Stimulated activated CD4-positive, alpha-beta T cell treated with anti-CD3 and anti-CD28 coated beads, Interleukin-15, amount 100 ng/mL, for 48 hours (primary cell): Measurements from ENCODE around the gene ZNF446.
"Not testable (repeated sequence)": the region's sequence is repeated elsewhere in the genome, so short reads cannot be mapped to it uniquely, and the experiment has no call there.

Source experiments
- DNase-seq, 2 donors: peaks; one replicate each; pipeline ENCODE4 v3.0.0-alpha.2; 2020; ENCODE audit warnings: low read depth in 2 of 2

Gene ZNF446

DNA sequence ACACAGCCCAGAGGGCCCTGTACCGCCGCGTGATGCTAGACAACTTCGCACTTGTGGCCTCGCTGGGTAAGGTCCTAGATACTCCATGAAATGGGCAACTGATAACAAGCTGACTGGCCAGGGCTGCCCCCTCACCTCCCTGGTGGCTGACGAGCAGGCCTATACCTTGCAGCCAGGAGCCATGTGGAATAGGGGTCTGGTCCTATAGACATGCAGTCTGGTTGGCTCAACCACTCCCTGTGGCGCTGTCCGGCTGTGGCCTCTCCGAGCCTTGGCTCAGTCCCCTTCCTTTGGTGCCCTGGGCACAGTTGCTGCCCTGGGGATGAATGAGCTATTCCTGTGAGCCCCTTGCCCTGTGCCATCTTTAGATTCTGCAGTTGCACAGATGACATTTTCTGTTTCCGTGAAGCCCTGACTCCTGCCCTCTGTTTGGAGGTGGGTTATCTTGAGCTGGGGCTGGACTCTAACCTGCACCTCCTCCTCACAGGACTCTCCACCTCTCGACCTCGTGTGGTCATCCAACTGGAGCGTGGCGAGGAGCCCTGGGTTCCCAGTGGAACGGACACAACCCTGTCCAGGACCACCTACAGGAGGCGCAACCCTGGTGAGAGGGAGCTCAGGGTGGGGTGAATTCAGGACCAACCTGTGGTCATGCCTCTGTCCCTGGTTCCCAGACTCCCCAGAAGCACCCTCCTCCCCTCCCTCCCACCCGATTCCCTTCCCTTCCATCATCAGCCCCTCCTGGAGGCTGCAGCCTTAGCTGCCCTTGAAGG, 6.7 kb upstream of the ZNF446 start:
- no peak for DNase-seq

DNA sequence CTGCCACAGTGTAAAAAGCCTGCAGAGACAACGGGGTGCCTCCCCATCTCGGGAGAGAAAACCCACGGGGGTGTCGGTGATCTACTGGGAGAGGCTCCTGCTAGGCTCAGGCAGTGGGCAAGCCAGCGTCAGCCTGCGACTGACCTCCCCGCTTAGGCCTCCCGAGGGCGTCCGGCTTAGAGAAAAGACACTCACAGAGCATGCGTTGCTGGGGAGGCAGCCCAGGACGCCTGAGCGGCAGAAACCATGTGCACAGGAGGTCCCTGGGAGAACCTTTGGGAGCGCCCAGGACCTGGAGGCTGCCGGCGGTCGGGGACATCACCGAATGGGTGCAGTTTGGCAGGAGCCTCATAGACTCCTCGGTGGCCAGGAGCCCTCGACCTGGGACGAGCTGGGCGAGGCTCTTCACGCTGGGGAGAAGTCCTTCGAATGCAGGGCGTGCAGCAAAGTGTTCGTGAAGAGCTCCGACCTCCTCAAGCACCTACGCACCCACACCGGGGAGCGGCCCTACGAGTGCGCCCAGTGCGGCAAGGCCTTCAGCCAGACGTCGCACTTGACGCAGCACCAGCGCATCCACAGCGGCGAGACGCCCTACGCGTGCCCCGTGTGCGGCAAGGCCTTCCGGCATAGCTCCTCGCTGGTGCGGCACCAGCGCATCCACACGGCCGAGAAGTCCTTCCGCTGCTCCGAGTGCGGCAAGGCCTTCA, 5.2 kb upstream of the ZNF446 start:
- DNase-seq = not testable (repeated sequence)

DNA sequence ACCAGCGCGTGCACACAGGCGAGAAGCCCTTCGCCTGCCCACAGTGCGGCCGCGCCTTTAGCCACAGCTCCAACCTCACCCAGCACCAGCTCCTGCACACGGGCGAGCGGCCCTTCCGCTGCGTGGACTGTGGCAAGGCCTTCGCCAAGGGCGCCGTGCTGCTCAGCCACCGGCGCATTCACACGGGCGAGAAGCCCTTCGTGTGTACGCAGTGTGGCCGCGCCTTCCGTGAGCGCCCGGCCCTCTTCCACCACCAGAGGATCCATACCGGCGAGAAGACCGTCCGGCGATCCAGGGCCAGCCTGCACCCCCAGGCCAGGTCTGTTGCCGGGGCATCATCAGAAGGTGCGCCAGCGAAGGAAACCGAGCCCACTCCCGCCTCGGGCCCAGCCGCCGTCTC, 4.4 kb upstream of the ZNF446 start:
- no peak for DNase-seq

DNA sequence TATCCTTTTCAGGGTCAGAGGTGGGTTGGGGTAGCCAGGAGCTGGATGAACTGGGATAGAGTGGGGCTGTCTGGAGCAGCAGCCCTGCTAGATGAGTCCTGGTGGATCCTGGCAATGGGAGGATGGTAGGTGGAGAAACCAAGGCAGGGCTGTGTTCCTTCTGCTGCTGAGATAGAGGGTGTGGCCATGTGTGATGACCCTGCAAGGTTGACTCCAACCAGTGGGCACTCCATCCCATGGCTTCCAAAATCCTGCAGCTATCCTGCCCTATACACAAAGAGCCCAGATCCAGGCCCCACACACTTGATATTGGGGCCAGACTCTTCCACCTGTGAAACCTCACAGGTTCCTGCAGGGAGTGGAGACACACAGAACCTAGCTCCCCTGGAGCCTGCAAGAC, 2.4 kb upstream of the ZNF446 start:
- DNase-seq = no peak

DNA sequence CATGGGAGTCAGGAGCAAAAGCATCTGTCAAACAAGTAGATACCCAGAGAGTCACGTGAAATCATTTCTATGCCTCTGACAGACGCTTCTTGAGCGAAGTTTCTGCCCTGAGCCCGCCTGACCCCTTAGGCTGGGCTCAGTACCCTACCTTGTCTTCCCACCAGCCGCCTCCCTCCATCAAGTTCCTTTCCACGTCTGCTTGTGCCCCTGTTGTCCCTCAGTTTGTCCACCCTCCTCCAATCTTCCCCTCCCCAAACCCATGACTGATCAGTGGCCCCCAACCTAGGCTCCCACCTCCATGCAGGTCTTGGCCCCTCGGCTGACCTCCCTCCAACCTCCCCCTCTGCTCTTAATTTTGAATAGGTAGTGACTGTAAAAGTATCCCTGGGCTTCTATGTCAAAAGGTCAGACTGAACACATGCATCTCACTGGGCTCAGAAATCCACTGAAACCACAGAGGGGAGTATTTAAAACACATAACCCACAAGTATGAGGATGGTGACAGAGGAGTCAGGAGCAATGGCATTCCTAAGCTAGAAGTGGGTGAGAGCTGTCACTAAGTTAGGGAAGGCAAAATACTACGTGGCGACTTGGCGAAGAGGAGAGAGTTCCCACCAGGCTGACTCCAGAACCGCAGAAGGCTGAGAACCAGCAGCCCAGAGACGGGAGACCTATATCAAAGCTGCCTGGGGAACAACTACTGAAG, 1.7 kb upstream of the ZNF446 start:
- DNase-seq = no peak

DNA sequence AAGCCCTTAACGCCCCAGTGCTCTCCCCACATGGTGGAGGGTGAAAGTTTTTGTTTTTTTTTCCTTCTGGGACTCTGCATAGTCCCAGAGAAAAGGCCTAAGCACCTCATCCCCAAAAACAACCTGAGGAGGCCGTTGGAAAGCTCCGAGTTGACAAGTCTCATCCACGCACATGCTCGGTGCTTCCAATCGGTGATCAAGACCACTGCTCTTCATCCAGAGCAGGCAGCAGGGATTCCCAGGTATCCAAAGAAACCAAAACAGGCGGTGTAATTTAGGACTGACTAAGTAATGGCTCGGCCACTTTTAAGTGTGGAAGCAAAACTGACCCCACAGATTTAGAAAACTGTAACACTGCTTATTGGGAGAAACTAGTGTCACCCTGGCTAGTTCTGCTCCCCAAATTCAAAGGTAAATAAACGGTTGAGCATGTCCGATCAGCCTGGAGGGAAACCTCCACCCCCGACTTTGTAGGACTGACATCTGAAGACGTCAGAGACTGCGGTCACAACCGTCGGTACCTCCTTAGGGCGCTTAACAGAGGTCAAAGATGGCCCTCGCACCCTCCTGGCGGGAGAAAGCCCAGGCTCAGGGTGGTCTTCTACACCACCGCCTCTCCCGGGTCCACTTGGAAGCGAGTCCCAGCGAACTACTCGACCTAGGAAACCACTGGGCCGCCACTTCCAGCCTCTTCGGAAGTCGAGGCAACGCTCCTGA, 997 bp upstream of the ZNF446 start:
- DNase-seq = no peak

DNA sequence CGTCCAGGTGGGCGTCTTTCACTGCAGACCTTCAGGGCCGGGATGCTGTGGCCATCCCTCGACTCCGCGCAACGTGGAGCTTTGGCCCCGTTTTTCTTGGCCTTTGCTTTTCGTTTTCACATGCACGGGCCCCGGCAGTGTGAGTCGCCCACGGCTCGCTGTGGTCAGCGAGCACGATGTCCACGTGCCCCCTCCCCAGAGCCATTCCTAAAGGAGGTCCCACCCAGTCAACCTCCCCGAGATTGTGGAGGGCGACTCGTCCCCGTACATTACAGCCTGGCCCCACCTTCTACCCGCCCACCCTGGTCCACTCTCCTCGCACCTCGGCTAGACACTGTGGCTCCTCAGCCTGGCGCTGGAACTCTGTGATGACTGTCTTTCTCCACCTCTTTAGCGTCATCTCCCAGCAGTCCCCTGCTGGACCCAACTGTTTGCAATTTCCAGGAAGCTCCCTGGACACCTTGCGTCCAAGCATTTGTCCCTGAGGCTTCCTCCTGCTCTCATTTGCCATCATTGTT, 405 bp downstream of the ZNF446 start:
- DNase-seq = no peak

DNA sequence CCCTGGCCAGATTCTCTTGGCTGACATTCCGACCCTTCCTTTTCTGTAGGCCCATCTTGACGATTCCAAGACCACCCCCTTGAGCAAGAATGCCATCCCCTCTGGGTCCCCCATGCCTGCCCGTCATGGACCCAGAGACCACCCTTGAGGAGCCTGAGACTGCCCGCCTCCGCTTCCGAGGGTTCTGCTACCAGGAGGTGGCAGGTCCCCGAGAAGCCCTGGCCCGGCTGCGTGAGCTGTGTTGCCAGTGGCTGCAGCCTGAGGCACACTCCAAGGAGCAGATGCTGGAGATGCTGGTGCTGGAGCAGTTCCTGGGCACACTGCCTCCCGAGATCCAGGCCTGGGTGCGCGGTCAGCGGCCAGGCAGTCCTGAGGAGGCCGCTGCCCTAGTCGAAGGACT, 978 bp downstream of the ZNF446 start:
- DNase-seq = no peak

DNA sequence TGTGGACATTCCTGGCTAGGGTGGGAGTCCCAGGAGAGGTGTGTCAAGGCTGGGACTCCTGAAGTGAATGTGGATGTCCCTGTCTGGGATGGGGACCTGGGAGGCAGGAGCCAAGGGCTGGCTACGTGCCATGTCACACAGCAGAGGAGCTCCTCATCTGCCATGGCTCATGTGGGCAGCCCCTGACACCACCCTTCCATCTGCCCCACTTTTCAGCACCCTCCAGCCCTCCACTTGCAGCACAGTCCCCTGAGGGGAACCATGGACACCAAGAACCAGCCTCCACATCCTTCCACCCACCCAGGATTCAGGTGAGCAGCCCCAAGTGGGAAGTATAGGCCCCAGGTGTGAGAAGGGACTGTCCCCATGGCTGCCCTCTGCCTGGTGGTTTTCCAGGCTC, 1.7 kb downstream of the ZNF446 start:
- DNase-seq = no peak

DNA sequence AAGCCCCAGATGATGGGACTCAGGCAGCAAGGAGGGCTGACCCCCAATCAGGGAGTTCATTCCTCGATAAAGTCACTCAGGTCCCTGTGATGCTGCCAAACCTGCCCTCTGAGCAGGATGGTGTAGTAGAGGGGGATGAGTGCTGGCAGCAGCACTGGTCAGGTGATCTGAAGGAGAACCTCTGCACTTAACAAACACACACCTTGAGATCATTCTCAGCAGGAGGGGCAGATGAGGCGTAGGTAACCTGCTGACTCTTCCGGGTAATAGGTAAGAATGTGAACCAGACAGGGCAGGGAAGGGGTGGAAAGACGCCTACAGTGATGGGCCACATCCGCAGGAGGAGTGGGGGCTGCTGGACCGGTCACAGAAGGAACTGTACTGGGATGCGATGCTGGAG, 3.2 kb downstream of the ZNF446 start:
- no peak for DNase-seq

DNA sequence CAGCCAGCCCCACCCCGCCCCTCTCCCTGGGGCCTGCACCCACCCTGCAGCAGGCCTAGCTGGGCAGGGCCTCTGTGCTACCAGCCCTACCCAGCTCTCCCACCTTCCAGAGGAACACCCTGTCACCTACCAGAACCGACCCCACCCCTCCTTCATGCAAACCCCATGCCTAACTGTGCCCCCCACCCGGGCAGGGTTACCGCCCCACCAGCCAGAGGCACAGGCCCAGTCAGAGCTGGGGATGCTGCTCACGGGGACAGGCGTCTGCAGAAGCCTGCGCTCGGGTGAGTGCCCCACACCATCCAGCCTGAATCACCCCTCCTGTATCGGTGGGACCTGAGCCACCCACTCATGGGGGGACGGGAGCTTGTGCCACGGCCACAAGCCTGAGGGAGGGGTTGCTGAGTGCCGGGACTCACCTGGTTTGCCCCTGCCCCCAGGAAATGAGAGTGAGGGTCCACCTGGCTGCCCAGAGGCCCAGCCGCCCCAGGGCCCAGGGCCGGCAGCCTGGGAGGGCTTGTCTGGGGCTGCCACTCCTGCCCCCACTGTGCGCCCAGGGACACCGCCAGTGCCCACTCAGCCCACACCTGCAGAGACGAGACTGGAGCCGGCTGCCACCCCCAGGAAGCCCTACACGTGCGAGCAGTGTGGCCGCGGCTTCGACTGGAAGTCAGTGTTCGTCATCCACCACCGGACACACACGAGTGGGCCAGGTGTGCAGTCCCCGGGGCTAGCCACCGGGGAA, 3.8 kb downstream of the ZNF446 start:
- no peak for DNase-seq

DNA sequence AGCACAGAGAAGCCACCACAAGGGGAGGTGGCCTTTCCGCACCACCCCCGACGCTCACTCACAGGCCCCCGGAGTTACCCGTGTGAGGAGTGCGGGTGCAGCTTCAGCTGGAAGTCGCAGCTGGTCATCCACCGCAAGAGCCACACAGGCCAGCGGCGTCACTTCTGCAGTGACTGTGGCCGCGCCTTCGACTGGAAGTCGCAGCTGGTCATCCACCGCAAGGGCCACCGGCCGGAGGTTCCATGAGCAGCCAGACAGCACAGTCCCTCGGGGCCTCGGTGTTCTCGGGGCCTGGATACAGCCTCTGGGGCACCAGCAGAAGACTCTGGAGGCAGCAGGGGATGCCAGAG, 4.3 kb downstream of the ZNF446 start:
- DNase-seq = no peak

DNA sequence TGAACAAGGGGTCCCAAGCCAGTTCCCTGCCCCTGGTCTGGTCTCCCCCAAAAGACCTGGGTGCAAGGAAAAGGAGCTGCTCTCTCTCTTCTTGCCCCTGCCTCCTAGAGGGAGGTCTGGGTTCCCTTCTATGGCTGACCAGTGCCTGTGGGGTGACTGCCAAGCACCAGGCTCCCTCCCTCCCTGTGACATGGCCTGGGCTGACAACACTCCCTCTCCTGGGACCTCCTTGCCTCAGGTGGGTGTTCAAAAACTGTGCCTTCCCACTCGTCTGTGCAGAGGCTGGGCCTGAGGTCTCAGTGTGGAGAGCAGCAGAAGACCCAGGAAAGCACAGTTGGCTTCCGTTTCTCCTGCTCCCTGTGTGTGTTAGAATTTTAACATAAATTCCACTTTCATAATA, 4.7 kb downstream of the ZNF446 start:
- no peak for DNase-seq

DNA sequence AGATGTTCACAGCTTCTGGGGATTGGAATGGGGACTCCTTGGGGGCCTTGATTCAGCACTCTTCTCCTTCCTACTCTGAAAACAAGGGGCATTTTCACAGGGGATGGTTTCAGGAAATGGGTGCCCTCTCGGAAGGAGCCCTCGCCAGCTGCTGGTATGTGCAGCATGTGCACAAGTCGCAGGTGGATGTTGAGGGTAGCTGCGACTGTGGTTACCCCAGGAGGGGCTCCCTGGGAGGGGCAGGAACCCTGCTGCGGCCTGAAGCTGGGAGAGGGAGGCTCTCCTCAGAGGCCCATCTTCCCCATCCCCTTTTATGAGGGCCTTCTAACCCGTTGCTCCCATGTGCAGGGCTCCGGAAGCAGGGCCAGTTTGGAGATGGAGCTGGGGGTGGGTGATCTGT, 6.2 kb downstream of the ZNF446 start:
- DNase-seq = no peak

DNA sequence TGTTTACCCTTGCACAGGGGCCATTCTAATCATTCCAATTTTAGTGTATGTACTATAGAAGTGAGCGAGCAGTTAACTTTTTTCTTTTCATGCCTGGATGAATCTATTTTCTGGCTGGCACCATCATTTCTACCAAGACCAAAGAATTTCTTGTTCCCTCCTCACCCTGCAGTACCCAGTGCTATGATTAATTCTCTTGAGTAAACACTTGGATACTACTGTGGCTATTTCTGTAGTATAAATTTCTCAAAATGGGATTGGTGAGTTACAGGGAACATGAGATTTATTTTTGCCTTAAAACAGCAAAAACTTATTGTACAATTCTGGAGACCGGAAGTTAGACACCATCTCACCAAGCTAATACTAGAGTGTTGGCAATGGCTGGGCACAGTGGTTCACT, 7.6 kb downstream of the ZNF446 start:
- DNase-seq = no peak

DNA sequence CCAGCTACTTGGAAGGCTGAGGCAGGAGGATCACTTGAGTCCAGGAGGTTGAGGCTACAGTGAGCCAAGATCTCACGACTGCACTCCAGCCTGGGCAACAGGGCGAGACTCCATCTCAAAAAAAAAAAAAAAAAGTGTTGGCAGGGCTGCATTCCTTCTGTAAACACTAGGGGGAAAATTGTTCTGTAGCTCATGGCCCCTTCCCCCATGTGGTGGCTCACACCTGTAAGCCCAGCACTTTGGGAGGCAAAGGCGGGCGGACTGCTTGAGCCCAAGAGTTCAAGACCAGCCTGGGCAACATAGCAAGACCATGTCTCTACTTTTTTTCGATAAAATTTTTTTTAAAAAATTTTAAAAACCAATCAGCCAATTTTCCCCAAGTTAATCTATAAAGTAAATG, 8.2 kb downstream of the ZNF446 start:
- DNase-seq = not testable (repeated sequence)

DNA sequence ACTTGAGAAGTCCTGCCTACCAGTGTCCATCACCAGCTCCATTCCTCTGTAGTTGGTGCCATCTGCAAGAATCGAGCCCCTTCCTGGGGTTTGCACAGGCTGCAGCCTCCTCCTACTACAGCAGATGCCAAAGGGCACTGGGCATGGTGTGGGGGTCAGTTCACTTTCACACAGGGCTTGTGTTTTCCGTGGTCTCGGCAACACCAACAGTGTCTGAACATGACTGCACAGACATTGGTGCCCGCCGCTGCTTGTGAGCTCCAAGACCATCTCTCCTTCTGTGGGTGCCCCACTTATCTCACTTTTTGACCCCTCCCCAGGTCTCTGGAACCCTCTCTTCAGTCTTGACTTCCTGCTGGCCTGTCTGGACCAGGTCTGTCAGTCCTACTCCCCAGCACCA, 15.2 kb downstream of the ZNF446 start:
- no peak for DNase-seq

DNA sequence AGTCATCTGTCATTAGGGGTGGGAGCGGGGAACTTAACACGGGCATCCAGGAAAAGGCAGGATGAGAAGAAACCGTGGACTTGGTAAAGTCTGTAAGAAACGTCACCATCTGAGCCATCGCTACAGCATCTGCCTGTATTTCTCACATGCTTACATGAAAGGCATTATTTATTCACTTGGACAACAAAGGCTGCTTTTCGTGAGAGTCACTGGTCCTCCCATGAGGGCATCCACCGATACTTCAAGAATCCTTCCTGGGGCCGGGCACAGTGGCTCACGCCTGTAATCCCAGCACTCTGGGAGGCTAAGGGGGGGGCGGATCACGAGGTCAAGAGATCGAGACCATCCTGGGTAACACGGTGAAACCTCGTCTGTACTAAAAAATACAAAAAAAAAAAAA, 16.1 kb downstream of the ZNF446 start:
- no peak for DNase-seq

DNA sequence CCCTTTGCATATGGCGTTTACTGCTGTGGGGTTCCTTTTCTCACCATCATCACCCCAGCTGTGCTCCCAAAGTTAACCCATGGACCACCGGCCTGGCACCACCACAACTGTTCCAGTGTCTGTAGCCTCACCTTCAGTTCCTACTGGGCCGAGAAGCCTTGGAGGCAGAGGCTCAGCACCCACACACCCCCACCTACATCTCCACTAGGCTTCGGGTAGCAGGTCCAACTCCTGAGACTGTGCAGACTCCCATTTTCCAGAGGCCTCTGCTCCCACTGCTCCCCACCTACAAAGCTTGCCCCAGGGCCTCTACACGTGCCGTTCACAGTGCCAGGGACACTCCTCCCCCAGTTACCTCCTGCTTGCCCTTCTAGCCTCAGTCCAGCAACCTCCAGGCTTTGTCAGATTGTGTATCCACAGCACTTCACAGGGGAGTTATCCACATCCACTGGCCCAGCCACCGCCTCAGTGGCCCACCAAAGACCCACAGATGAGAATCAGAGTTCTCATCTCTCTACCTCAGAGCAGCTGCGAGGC, 21.6 kb downstream of the ZNF446 start:
- DNase-seq = no peak

DNA sequence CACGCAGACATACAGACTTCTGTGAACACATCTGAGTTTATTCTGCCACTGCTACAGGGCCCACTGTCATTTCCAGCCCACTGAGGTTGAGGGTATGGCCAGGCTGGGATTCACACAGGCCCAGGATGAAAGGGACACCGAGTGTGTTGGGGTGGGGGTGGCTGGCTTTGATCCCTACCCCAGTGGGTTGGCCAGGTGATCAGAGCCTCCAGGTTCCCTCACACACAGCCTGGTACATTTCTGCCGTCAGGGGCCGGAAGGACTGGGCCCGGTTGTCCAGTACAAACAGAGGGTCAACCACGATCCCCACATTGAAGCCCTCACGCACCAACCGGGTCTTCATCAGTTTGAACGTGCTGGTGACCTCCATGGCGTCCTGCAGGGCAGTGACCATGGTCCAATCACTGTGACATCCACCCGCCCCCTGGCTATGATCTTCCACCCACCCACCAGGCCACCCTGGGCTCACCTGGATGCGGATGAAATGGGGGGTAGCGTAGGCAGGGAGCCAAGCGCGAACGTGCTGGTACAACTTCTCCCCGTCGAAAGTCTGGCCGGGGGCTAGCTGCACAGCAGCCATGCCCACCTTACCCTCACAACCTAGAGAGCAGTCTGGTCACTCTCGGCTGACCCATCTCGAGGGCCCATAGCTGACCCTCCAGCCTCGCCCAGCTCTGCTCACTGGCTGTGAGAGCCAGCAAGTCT, 22.3 kb downstream of the ZNF446 start:
- no peak for DNase-seq
